CD4-positive, alpha-beta T cell treated with Interleukin-12 subunit alpha and Interleukin-12 subunit beta, for 1 hour (primary cell): ENCODE measurements around the gene SMAGP.
A peak's percentile ranks its signal among the peaks of the same experiment; 100 is the strongest.
"Not testable (repeated sequence)": the region's sequence is repeated elsewhere in the genome, so short reads cannot be mapped to it uniquely, and the experiment has no call there.

Source experiments
- DNase-seq: peaks from one replicate; pipeline ENCODE4 v3.0.0-alpha.2; 2020

The SMAGP gene

DNA sequence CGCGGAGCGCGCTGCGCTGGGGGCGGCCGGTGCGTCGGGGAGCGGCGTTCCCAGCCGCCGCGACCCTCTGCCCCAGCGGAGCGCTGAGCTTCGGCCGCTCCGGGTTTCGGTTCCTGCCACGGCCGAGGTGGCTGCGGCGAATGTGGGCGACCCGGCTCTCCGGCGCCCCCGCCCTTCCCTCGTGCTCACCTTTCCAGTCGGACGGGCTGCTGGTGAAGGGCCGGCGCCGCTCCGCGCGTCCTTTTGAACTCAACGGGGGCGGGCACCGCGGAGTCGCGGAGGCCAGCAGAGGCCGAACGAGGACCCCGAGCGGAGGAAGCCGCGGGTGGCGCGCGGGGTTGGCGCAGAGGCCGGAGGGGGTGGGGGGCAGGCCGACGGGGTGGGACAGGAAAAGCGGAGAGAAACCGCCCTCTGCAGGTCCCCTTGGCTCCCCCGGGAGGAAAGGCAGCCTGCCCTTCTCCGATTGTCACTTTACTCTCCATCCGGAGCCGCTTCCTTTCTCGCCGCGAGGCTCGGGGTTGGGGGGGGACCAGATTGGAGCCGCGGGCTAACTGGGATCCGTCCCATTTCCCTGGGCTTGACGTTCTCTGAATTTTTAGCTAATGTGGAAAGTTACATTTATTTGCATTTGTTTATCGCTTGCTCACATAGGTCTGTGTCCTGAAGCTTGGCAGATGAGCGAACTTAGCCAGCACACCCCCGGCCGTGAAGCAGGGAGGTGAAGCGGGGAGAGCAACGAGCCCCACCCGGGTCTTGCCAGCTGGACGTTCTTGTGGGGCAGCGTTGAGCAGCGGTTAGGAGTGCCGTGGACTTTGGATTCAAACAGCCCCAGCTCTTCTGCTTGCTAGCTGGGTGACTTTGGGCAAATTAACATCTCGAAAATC is at the start of gene SMAGP:
Gene SMAGP (minus strand): TSS at position 349 of the 884 bp plus-strand sequence. CDS start 1,137 bp downstream, outside the sequence.
- peak; percentile 52 for DNase-seq

DNA sequence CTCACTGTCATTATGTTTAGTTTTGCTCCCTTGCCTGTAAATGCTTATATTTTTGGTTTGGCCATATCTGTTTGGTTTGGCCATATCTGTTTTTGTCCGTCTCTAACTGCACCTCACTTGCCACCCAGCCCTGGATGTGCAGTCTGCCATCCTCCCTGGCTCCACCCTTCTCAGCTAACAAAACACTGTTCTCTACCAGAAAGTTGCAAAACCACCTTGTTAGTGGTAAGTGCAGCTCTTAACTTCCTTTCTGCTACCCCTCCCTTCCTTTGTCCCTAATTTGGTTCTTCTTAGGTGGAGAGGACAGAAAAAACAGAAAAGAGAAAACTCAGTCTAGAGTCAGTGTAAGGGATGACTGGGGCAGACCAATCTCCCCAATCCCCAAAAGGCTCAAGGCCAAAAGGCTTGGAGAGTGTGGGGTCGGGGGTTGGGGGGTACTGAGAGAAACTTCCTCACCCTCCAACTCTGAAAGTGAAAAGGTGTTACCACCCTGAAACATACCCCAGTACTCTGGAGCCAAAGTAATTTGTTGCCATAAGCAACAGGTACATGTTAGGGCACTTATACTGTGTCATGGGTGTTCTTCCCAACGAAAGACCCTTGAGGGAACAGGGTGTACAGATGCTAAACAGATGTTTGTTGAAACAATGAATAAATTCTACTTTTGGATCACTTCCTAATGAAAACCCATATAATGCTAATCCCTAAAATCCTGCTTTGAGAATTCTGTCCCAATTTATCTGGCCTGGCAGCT is 48.8 kb upstream of the SMAGP start:
- peak; percentile 74 for DNase-seq

GRCh38 chr12:51318057-51318806 is 48.0 kb upstream of the SMAGP start:
- DNase-seq: not testable (repeated sequence)

- DNase-seq: no peak
Observed at GRCh38 chr12:51311389-51311788, 41.2 kb upstream of the SMAGP start.

DNA sequence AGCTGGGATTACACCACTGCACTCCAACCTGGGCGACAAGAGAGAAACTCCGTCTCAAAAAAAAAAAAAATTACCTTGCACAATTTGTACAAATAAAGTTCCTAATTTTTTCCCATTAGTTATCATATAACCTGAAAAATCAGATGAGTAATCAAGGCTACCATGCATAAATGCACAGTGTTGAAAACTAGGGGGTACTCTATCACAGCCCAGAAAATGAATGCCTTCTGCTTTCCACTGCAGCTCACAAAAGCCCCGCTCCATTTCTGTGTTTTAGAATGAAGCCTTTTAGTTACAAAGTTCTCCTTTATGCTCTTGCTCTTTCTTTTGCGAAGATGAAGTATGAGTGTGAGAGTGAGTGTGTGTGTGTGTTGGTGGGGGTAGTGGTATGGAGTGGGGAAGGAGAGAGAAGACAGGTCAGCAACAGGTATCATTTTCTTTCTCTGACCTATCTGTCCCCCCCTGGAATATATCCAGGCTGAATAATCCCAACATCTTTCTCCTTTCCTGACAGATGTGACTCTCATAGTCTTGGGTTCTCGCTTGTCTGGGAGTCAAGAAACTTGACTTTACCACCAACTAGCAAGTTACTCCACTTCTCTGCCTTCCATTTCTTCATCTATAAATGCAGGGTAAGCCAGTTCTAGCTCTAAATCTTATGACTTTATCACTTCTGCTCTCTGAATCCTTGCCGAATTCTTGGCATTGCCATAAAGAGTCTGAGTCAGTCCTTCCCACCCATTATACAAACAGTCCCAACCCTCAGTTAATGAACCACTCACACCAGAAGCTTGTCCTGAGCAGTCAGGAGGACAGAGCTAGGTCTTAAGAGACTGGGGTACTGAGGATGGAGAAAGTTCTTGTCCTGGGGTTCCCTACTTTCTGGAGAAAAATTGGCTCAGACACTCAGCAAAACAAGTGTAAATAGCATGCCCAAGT is 37.7 kb upstream of the SMAGP start:
- DNase-seq: no peak

- no peak for DNase-seq
Observed at GRCh38 chr12:51306507-51306906, 36.3 kb upstream of the SMAGP start.

- not testable (repeated sequence) for DNase-seq
Observed at GRCh38 chr12:51300768-51301167, 30.6 kb upstream of the SMAGP start.

- no peak for DNase-seq
Observed at GRCh38 chr12:51295651-51296050, 25.4 kb upstream of the SMAGP start.

DNA sequence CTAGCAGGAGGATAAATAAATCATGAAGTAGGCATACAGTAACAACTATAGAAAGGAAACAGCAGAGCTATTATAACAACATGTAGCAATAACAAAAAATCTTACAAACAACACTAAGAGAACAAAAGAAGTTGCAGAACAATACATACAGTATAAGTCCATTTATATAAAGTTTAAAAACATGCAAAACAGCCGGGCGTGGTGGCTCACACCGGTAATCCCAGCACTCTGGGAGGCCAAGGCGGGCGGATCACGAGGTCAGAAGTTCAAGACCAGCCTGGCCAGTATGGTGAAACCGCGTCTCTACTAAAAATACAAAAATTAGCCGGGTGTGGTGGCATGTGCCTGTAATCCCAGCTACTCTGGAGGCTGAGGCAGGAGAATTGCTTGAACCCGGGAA is 23.9 kb upstream of the SMAGP start:
- not testable (repeated sequence) for DNase-seq

DNA sequence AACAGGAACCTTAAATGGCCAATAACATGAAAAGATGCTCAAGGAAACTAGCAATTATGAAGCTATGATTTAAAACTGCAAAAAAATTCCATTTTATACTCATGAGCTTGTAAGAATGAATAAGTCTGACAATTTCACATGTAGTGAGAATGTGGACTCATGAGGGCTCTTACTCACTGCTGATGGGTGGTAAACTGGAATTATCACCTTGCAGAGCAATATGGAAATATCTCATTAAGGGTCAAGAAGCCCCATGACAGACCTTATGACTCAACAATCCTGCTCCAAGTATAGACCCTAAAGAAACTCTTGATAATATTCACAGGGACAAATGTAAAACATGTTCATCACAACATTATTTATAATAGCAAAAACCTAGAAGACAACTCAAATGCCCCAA is 23.5 kb upstream of the SMAGP start:
- DNase-seq: no peak

DNA sequence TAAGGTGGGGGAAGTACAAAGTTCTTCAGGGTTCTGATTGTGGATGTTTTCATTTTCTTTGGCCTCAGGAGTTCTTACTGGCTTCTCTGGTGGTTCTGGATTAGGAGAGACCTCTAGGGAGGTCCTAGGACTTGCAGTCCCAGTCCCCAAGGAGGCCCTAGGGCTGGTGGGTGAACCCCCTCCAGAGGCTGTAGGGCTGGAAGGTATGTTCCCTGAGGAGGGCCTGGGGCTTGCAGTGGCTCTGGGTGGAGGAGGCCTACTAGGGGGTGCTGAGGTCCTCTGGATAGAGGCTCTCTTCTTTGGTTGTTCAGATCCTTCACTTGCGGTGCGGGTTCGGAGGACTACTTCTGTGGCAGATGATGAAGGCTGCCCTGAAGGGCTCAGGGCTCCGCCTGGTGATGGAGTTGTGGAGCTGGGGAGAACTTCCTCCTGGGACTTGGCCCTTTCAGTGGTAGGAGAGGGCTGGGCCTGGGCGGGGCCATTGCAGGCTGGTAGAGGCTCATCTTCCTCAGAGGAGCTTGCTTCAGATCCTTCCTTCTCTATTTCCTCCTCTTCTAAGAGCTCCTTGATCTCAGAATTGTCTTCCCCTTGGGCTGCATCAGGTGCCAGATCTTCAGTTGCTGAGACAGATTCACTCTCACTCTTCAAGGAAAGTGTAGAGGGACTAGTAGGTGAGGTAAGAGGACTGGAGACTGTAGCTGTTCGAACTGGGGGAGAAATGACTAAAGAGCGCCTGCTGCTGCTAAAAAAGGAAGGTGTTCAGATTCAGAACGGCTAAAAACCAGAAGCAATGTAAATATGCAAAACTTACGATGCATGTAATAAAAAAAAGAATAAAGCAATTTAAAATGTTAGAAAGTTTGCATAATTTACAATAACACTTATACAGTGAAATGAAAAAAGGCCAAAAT is 21.6 kb upstream of the SMAGP start:
- not testable (repeated sequence) for DNase-seq

GRCh38 chr12:51285843-51286242 is 15.6 kb upstream of the SMAGP start:
- DNase-seq: no peak

DNA sequence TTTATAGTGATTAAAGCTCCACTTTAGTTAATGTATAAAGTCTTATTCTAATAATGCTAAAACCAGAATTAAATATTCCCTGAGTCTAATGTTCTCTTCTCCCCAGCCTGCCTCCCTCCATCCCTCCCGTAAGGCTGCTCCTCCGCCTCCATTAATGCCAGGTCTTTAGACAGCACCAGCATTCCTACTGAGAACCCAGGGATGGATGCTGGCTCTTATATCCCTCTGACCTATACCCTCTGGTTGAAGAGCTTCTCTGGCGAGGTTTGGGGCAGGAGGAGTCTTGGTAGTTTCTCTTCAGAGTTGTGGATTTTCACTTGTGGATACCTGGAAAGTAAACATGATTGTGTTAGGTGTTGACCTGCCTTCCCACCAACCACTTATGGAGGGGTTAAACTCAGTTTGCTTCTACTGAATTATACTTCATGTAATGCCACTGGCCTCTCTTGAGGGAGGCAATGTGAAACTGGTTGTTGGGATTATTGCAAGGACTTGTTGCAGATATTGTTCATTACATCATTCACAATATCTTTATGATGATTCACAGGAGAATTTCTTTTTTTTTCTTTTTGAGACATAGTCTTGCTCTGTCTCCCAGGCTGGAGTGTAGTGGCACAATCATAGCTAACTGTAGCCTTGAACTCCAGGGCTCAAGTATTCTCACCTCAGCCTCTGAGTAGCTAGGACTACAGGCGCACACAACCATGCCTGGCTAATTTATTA is 11.1 kb upstream of the SMAGP start:
- DNase-seq: no peak

- no peak for DNase-seq
Observed at GRCh38 chr12:51275088-51275487, 4.9 kb upstream of the SMAGP start.

DNA sequence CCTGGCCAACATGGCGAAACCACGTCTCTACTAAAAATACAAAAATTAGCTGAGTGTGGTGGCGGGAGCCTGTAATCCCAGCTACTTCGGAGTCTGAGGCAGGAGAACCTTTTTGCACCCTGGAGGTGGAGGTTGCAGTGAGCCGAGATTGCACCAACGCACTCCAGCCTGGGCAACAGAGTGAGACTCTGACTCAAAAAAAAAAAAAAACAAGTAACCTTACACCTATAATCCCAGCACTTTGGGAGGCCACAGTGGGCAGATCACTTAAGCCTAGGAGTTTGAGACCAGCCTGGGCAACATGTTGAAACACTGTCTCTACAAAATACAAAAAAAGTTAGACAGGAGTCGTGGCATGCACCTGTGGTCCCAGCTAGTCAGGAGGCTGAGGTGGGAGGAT is 2.6 kb upstream of the SMAGP start:
- DNase-seq: not testable (repeated sequence)

GRCh38 chr12:51270951-51271518 is 820 bp upstream of the SMAGP start:
- DNase-seq: no peak

- DNase-seq: peak; percentile 66
Observed at GRCh38 chr12:51269174-51270066, 795 bp downstream of the SMAGP start.

DNA sequence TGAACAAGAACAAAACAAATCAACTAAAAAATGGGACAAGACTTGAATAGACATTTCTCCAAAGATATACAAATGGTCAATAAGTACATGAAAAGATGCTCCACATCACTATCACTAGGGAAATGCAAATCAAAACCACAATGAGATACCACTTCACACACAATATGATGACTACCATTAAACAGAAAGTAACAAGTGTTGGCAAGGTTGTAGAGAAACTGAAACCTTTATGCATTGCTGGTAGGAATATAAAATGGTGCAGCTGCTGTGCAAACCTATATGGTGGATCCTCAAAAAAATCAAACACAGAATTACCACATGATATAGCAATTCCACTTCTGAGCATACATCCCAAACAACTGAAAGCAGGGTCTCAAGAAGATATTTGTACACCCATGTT is 5.2 kb downstream of the SMAGP start:
- DNase-seq: peak; percentile 50

DNA sequence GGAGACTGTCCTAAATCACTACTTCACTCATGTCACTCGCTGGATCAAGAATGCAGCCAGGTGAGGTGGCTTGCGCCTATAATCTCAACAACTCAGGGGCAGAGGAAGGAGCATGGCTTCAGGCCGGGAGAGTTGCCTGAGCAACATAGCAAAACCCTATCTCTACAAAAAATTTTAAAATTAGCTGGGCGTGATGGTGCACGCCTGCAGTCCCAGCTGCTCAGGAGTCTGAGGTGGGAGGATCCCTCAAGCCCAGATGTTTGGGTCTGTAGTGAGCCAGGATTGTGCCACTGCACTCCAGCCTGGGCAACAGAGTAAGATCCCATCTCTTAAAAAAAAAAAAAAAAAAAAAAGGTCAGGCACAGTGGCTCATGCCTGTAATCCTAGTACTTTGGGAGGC is 5.9 kb downstream of the SMAGP start:
- no peak for DNase-seq
